Activated T-cell treated with anti-CD3 and anti-CD28 coated beads, Interleukin-2, amount 50 U/mL, for 1 hour (primary cell): ENCODE data around the gene SURF6.

ENCODE experiments used
- DNase-seq: peaks from one replicate; pipeline ENCODE4 v3.0.0-alpha.2; 2020

Gene SURF6

DNA sequence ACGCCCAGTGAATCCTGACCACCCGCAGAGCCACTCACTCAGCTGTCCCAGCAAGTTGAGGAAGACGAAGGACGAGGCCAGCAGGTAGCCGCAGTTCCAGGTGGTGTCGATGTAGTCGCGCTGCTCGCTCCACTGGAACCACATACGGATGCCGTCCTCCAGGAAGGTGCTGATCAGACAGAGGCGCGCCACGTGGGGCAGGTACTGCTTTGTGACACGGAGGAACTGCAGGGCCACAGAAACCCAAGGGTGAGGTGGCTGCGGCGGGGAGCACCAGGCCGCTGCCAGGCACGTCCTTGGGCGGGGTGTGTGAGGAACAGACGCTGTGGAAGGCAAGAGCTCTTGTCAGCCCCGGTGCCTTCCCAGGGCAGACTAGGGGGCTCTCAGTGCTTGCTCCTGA lies 31.2 kb upstream of the SURF6 start:
- no peak for DNase-seq

GRCh38 chr9:133366435-133366834 lies 30.4 kb upstream of the SURF6 start:
- DNase-seq = no peak

DNA sequence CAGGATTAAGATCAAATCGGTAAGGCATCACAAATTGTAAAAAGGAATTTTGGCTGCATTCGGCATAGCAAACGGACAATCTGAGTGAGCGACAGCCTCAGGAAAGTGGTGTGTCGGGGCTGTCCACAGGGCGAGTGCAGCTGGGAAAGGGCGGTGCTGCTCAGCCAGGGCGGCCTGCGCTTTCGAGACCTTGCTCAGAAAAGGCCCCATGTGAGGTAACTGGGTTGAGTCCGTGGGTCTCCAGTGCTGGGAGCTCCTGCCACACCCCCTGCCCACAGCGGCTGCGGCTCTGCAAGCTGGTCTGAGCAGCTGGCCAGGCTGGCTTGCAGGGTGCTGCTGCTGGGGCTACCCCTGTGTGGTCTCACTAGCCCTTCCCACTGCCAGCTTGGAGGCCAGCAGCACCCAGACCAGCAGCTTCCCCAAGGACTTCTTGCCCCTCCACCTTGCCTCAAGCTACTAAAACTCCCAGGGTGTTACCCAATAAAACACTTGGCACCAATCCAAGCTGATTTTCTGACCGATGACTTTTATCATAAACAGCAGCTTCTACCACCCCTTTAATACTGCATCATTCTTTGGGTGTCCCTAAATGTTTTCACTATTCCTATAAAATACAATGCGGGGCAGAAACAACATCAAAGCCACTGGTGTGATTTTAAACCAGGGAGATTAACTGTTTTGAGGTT lies 26.5 kb upstream of the SURF6 start:
- DNase-seq = no peak

DNA sequence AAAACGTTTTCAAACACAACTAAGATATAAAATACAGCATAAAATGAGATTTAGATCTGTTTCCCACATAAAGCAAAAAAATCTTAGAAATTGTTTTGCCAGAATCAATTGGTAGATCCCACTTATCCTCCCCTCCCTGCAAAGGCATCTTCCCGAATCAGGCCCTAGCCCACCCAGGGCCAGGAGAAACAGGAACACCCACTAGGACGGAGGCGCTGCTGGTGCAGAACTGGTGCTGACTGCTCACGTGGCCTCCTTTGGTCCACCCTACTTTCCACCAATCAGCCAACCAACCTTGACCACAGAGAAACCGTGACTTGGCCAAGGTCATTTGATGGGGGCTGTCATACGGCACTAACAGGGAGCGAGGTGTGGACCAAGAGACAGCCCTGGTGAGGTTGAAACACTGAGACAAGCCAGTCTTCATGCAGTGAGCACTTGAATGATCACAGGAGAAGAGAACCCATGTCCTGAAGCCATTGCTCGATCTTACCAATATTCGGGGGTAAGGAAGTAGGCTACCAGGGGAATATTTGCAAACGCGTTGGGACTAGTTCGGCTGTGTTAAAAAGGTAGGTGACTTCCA lies 25.6 kb upstream of the SURF6 start:
- no peak for DNase-seq

DNA sequence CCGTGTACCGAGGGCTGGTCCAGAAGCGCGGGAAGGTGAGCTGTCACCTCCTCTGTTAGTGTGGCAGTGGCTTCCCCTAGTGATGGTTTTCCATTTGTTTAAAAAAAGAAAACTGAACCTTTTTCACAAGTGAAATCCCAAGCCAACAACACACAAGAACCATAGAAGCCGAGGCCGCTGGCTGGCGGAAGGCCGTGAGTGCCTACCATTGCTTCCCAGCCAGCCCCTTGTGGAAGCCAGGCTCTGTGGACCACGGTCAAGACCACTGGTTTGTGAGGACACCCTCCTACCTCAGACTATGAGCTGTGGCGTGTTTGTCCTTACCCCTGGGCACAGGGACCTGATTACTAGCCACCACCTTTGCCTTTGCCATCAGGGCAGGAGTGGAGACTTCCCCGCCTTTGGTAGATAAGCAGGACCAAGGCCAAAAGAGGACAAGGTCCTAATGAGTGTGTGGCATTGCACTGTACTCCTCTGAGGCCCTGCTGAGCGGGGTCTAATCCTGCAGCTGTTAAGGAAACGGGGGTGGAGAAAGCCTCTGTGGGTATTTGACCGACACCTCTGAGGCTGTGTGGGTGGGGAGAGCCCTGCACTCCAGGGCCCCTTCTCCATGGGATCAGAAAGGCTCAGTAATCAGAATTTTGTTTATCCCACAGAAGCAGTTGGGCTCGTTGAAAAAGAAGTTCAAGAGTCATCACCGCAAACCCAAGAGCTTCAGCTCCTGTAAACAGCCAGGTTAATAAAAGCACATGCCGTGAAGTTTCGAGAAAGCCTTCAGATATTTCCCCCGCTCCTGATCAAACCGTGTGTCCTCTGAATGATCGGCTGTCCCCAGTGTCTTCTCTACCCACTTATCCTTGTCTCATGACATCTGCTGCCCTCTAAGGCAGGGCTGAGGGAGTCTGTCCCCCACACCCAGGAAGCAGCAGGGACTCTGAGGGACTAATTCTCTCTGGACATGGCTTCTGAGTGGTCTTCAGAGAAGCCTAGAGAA lies 24.7 kb upstream of the SURF6 start:
- no peak for DNase-seq

DNA sequence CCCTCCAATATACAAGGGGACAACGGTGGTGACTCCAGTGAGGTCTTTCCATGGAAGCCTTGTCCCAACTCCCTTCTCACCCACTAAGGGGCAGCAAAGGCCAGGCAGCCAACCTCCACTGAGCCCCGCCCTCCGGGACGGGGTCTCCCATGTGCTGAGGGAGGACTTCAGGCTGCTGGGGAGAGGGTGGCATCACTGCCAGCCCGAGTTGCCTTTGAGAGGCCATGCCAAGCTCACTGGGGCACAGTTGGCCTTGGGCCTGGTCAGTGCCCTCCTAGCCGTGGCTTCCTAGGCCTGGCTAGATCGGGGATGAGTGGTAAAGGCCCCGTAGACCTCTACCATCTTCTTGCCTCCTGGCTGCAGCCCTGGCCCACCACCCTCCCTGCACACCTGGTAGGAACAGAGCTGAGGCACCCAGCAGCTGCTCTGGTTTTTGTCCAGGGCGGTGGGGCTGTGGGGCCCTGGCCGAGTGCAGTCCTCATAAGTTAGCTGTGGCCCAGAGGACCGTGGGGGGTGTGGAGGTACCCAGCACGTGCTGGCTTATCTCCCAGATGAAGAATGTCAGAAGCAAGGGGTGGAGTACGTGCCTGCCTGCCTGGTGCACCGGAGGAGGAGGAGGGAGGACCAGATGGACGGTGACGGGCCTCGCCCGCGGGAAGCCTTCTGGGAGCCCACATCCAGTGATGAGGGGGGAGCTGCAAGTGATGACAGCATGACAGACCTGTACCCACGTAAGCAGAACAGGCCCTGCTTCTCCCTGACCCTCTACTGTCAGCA lies 23.6 kb upstream of the SURF6 start:
- peak; percentile 34 for DNase-seq

- no peak for DNase-seq
Observed at GRCh38 chr9:133357656-133358055, 21.7 kb upstream of the SURF6 start.

- peak; percentile 92 for DNase-seq
Observed at GRCh38 chr9:133356391-133357091, 20.6 kb upstream of the SURF6 start, which contains the start of the genes SURF1 and SURF2. TSS of gene SURF1 (minus strand) at chr9:133356487. CDS start at chr9:133356453, 34 bp downstream. TSS of gene SURF2 (plus strand) at chr9:133356550. CDS start at chr9:133356593, 43 bp downstream.

DNA sequence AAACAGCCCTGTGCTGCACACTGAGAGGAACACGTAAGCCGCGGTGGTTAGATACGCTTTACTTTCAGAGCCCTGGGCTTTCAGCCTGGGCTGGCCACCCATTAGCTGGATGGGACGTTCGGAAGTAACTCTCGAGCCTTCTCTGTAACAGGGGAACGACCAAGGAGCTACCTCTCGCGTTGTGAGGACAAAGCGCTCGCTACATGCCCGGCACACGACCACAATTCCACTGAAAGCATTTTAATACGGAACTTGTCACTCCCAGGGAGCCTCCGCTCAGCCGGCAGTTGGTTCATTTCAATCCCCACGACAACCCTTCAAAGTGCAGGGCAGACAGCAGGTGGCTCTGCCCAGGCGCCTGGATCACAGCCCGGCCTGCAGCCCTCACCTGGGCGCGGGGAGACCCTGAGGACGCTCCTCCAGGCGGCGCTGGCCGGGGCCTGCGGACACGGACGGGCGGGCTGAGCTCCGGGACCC lies 19.9 kb upstream of the SURF6 start:
- DNase-seq = no peak

GRCh38 chr9:133354766-133355165 lies 18.8 kb upstream of the SURF6 start:
- DNase-seq = no peak

DNA sequence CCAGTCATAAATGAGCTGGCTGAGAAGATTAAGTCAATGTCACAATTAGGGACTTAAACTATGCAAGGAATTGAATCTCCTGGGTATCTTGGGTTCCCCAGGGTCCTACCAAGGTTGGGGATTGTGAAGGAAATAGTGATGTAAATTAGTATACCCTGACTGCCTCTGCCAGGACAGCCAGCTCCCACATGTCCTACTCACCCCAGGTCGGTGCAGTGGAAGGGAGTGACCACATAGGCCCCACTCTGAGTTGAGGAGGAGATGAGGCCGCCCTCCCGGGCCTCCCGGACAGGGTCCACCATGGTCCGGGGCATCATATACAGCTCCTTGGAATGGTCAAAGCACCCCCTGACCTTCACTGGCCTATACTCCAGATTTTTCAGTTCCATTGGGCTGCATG lies 17.6 kb upstream of the SURF6 start:
- no peak for DNase-seq

- DNase-seq = no peak
Observed at GRCh38 chr9:133352635-133353340, 16.8 kb upstream of the SURF6 start.

DNA sequence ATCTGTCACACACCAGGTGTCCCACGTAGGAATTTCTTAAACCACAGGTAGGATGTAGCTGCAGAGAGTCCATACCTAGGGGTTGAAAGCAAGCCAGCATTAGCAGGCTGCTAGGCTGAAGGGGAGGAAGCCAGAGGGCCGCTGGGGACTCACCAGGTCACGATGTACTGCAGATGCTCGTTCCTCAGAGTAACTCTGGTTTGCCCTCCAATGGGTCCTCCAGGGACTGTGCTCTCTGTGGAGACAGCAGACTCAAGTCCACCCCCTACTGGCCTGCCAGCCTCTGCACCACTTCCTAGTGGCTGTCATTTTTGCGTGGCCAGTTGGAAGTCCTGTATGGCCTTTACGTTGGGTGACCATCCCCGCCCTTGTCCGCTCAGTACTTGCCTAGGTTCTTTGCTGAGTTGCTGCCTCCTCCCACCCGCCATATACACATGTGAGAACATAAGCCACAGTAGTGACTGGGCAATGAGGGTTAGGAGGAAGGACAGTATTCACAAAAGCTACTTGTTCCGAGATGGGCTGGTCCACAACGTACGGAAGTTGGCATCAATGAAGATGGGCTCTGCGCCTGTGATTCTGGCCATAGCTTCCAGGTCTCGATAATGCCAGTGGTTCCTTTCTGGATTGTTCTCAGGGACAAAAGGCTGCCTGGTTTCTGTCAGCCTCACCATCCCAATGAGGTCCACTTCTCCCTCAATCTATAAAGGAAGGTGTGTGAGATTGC lies 16.1 kb upstream of the SURF6 start:
- peak; percentile 42 for DNase-seq

- no peak for DNase-seq
Observed at GRCh38 chr9:133351526-133351907, 15.5 kb upstream of the SURF6 start.

DNA sequence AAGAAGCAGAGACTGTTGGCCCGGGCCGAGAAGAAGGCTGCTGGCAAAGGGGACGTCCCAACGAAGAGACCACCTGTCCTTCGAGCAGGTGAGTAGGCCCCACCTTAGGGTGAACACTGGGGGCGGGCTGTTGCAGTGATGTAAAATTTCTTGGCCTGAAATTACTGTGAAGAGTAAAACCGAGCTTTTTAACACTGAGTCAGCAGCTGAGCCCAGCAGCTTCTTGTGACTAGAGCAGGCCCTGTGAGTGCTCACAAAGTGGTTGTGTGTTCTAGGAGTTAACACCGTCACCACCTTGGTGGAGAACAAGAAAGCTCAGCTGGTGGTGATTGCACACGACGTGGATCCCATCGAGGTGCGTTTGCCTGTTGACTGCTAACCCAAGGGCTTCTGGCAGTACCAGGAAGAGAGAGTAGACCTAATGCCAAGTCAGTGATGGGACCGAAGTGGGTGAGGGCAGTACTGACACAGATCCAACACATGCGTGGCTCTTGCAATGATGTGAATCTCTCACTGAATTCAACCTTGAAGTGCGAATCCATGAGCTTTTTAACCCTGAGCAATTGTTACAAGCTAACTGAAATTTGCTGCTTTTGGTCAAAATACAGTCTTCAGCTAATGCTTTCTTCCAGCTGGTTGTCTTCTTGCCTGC lies 14.1 kb upstream of the SURF6 start:
- DNase-seq = no peak

GRCh38 chr9:133348718-133349573 lies 13.0 kb upstream of the SURF6 start:
- no peak for DNase-seq

GRCh38 chr9:133347985-133348717 lies 12.2 kb upstream of the SURF6 start, which contains the start of the genes MED22 and RPL7A:
TSS of gene MED22 (minus strand) at chr9:133348131. CDS start at chr9:133346662, 1,469 bp downstream.
TSS of gene RPL7A (plus strand) at chr9:133348218. CDS start at chr9:133348244, 26 bp downstream.
- DNase-seq = peak; percentile 88

- DNase-seq = no peak
Observed at GRCh38 chr9:133347515-133347984, 11.6 kb upstream of the SURF6 start.
